Loucy (cell line): ENCODE results near the gene CLPTM1.

Experiments used
- H2AFZ ChIP-seq: fragments of 200-600 bp; sonication (generic); 2 replicates; pipeline ENCODE4 v1.6.0; 2016; ENCODE audit warnings: antibody characterized with exemption, mild to moderate bottlenecking, low read length, moderate library complexity
- H3F3A ChIP-seq: fragments of 200-600 bp; 2 replicates; pipeline ENCODE4 v1.6.0; 2016; ENCODE audit warnings: antibody characterized with exemption, low read depth, mild to moderate bottlenecking
- H3K27me3 ChIP-seq: fragments of 200-600 bp; sonication (generic); 2 replicates; pipeline ENCODE4 v1.6.1; 2014; ENCODE audit warnings: low read length, mild to moderate bottlenecking; ENCODE audit not compliant: insufficient read depth, poor library complexity, severe bottlenecking
- H3K36me3 ChIP-seq: fragments of 200-600 bp; sonication (generic); 2 replicates; pipeline ENCODE4 v1.6.1; 2016; ENCODE audit warnings: low read length; ENCODE audit not compliant: insufficient read depth
- H3K4me1 ChIP-seq: fragments of 200-600 bp; sonication (generic); 2 replicates; pipeline ENCODE4 v1.5.1; 2014; ENCODE audit warnings: low read length, mild to moderate bottlenecking; ENCODE audit not compliant: insufficient read depth, poor library complexity, severe bottlenecking
- H3K4me2 ChIP-seq: fragments of 200-600 bp; sonication (generic); 2 replicates; pipeline ENCODE4 v1.6.0; 2014; ENCODE audit warnings: antibody characterized with exemption, low read length, low read depth, mild to moderate bottlenecking; ENCODE audit not compliant: poor library complexity, severe bottlenecking
- H3K4me3 ChIP-seq: fragments of 200-600 bp; sonication (generic); 2 replicates; pipeline ENCODE4 v1.5.1; 2014; ENCODE audit warnings: low read length, mild to moderate bottlenecking, mixed read lengths; ENCODE audit not compliant: poor library complexity, severe bottlenecking
- H3K79me2 ChIP-seq: fragments of 200-600 bp; sonication (generic); 2 replicates; pipeline ENCODE4 v1.6.1; 2014; ENCODE audit warnings: low read length; ENCODE audit not compliant: insufficient read depth
- H3K9ac ChIP-seq: fragments of 200-600 bp; sonication (generic); 2 replicates; pipeline ENCODE4 v1.6.0; 2014; ENCODE audit warnings: mild to moderate bottlenecking, low read depth, low read length, moderate library complexity; ENCODE audit not compliant: poor library complexity, severe bottlenecking
- H3K9me2 ChIP-seq: fragments of 200-600 bp; sonication (generic); replicated peaks from 2 replicates; pipeline ENCODE4 v1.6.1; 2016; ENCODE audit warnings: low read depth, low read length, mixed read lengths
- H3K9me3 ChIP-seq: fragments of 200-600 bp; sonication (generic); 2 replicates; pipeline ENCODE4 v1.6.1; 2014; ENCODE audit warnings: mild to moderate bottlenecking, antibody characterized with exemption, low read length, low read depth; ENCODE audit not compliant: insufficient read depth
- H4K20me1 ChIP-seq: fragments of 200-600 bp; sonication (generic); 2 replicates; pipeline ENCODE4 v1.6.0; 2014; ENCODE audit warnings: antibody characterized with exemption, low read length, mild to moderate bottlenecking; ENCODE audit not compliant: insufficient read depth, poor library complexity, severe bottlenecking
- EZH2phosphoT487 ChIP-seq: fragments of 200-600 bp; IDR thresholded peaks from 2 replicates; pipeline ENCODE4 v1.6.1; 2018; ENCODE audit warnings: antibody characterized with exemption, mild to moderate bottlenecking, moderate library complexity, borderline replicate concordance
- TF ChIP-seq, protein P1 (sequence below): fragments of 200-600 bp; sonication (generic); conservative IDR thresholded peaks from 2 replicates; pipeline ENCODE4 v1.5.1; 2014; ENCODE audit warnings: mild to moderate bottlenecking, antibody characterized with exemption, low read length

Gene CLPTM1

DNA sequence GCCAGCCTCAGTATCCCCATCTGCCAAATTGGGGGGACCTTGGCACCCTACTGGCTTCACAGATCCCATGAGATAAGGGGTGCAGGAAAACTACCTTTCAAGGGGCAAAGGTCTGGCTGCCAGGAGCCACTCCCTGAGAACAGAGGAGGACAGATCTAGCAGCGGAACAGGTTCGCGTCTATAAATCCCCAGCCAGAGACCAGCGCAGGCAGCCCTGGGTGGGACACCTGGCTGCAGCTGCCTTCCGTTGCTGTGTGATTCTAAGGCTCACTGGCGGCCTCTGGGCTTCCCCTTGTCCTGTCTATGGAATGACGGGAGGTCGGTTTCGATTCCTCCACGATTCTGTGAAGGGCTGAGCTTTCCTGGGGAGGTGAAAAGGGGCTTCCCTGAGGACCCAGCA, 53.4 kb downstream of the CLPTM1 start:
- H4K20me1 ChIP-seq: no peaks in the 10 kb centered on the region
- no peaks in the 10 kb centered on the region for H3K79me2 ChIP-seq
- no peak overlapping the region for H3K4me2 ChIP-seq
- no peaks in the 10 kb centered on the region for H3K4me1 ChIP-seq
- no peaks in the 10 kb centered on the region for H3K27me3 ChIP-seq
- no peaks in the 10 kb centered on the region for H3K36me3 ChIP-seq
- H3K9me2 ChIP-seq: no peaks in the 10 kb centered on the region
- no peaks in the 10 kb centered on the region for H3K9me3 ChIP-seq
- TF ChIP-seq, protein P1, sequence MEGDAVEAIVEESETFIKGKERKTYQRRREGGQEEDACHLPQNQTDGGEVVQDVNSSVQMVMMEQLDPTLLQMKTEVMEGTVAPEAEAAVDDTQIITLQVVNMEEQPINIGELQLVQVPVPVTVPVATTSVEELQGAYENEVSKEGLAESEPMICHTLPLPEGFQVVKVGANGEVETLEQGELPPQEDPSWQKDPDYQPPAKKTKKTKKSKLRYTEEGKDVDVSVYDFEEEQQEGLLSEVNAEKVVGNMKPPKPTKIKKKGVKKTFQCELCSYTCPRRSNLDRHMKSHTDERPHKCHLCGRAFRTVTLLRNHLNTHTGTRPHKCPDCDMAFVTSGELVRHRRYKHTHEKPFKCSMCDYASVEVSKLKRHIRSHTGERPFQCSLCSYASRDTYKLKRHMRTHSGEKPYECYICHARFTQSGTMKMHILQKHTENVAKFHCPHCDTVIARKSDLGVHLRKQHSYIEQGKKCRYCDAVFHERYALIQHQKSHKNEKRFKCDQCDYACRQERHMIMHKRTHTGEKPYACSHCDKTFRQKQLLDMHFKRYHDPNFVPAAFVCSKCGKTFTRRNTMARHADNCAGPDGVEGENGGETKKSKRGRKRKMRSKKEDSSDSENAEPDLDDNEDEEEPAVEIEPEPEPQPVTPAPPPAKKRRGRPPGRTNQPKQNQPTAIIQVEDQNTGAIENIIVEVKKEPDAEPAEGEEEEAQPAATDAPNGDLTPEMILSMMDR: no peak
- TF ChIP-seq EZH2phosphoT487: no peak
- H2AFZ ChIP-seq: no peak overlapping the region
- no peaks in the 10 kb centered on the region for H3F3A ChIP-seq
- no peak overlapping the region for H3K4me3 ChIP-seq
- no peak overlapping the region for H3K9ac ChIP-seq

DNA sequence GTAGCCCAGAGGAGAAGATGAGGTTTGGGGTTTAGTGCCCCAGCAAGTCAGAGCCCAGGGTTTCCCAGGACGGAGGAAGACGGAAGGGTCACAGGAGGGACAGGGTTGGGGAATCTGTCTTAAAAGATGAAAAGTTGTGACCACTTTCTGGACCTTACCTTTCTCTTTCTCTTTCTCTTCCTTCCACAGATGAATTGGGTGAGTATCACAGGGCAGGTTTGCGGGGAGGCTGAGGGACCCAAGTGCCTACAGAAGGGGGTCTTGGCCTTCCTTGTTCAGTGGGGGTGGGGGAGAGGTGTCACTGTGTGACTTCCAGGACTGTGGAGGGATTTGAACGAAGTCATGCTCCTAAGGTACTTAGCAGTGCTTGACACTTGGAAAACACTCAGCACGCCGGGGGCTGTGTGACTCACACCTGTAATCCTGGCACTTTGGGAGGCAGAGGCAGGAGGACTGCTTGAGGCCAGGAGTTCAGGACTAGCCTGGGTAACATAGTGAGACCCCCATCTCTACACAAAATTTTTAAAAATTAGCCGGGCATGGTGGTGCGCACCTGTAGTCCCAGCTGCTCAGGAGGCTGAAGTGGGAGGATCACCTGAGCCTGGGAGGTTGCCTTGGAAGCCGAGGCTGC, 54.6 kb downstream of the CLPTM1 start:
- Histone ChIP-seq H3K4me3 (no peak overlapping the region), H3K79me2 (no peaks in the 10 kb centered on the region), H3K9me3 (no peaks in the 10 kb centered on the region), H2AFZ (no peak overlapping the region), H3K27me3 (no peaks in the 10 kb centered on the region), H4K20me1 (no peaks in the 10 kb centered on the region), H3K4me1 (no peaks in the 10 kb centered on the region), H3F3A (no peaks in the 10 kb centered on the region), H3K36me3 (no peaks in the 10 kb centered on the region), H3K4me2 (no peak overlapping the region), H3K9ac (no peak overlapping the region), H3K9me2 (no peaks in the 10 kb centered on the region)
- no peak for TF ChIP-seq EZH2phosphoT487
- TF ChIP-seq, protein P1: no peak

DNA sequence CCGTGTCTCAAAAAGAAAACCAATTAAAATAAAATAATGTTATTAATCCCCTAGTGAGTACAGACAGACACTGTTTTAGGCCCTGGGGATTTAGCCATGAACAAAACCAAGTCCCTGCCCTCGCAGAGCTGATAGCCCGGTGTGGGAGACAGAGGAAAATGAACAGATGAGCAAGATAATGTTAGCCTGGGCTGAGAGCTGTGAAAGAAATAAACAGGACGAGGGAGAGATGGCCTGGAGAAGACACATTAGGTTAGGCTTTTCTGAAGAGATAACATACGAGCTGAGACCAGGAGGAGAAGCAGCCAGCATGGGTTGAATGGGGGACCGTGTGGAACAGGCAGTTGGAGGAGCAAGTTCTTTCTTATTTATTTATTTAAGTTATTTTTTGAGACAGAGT, 55.1 kb downstream of the CLPTM1 start:
- Histone ChIP-seq H3K9ac (no peak overlapping the region), H3F3A (no peaks in the 10 kb centered on the region), H3K9me2 (no peaks in the 10 kb centered on the region), H3K4me2 (no peak overlapping the region), H4K20me1 (no peaks in the 10 kb centered on the region), H3K4me3 (no peak overlapping the region), H3K36me3 (no peaks in the 10 kb centered on the region), H3K4me1 (no peaks in the 10 kb centered on the region), H3K9me3 (no peaks in the 10 kb centered on the region), H3K79me2 (no peaks in the 10 kb centered on the region), H2AFZ (no peak overlapping the region), H3K27me3 (no peaks in the 10 kb centered on the region)
- TF ChIP-seq, protein P1: no peak
- TF ChIP-seq EZH2phosphoT487: no peak
